B cell (primary cell): ENCODE results near the gene MCF2L. TPM values are rescaled to one million over a fixed set of nuclear protein-coding genes. Genes with fewer than 3 reads are reported as not detected.

Source experiments
- ATAC-seq: fragments of 200-7000 bp; cut with Tn5 transposase; one replicate; pipeline ENCODE4 v1.10.0; 2021; ENCODE audit warnings: low read depth, mild to moderate bottlenecking, moderate number of reproducible peaks, moderate library complexity
- CTCF ChIA-PET: fragments of 350-600 bp; sonication (Branson Sonifier 250); formaldehyde crosslinking; loops from one replicate; lab custom pipeline; 2021; ENCODE audit warnings: antibody characterized with exemption, inconsistent platforms; lab: Charles Lee
- POLR2A ChIA-PET: fragments of 350-600 bp; sonication (Branson Sonifier 250); formaldehyde crosslinking; loops from one replicate; lab custom pipeline; 2021; ENCODE audit warnings: antibody characterized with exemption; lab: Charles Lee
- DNase-seq: peaks from one replicate; pipeline ENCODE4 v3.0.0; 2013
- H2AFZ ChIP-seq: 2 replicates; pipeline ENCODE4 v1.6.1; 2012; ENCODE audit warnings: mild to moderate bottlenecking, low read depth, low read length; ENCODE audit not compliant: insufficient read depth, poor library complexity, severe bottlenecking
- H3K27ac ChIP-seq, 2 donors: 1 replicate in 1 of 2; 2 replicates in 1 of 2; pipeline ENCODE4 v1.5.1; 2012 to 2013; ENCODE audit warnings: low read length in 2 of 2, mild to moderate bottlenecking in 2 of 2, moderate library complexity in 1 of 2
- H3K27me3 ChIP-seq, 4 experiments: fragments of 200-600 bp in 1 of 4; sonication (generic) in 1 of 4; replicated peaks in 1 of 4; 1 replicate in 2 of 4; 2 replicates in 2 of 4; pipeline versions ENCODE4 v1.6.1 to v1.7.0; 2013 to 2016; ENCODE audit warnings: low read length in 3 of 4, mild to moderate bottlenecking in 2 of 4, mixed read lengths in 1 of 4, moderate library complexity in 1 of 4; ENCODE audit not compliant: insufficient read depth in 4 of 4, control insufficient read depth in 3 of 4; ENCODE audit errors: control extremely low read depth in 1 of 4
- H3K36me3 ChIP-seq, 2 experiments: replicated peaks in 1 of 2; 1 replicate in 1 of 2; 2 replicates in 1 of 2; pipeline versions ENCODE4 v1.6.1 to v1.7.1; 2013; ENCODE audit warnings: low read length in 1 of 2; ENCODE audit not compliant: insufficient read depth in 2 of 2, control insufficient read depth in 1 of 2; ENCODE audit errors: control extremely low read depth in 1 of 2, extremely low read depth in 1 of 2
- H3K4me1 ChIP-seq, 2 donors: fragments of 200-600 bp in 1 of 2; sonication (generic) in 1 of 2; 1 replicate in 1 of 2; 2 replicates in 1 of 2; pipeline versions ENCODE4 v1.5.1 to v1.6.1; 2013 to 2017; ENCODE audit warnings: low read length in 2 of 2; ENCODE audit not compliant: control insufficient read depth in 2 of 2, insufficient read depth in 2 of 2
- H3K4me2 ChIP-seq: replicated peaks from 2 replicates; pipeline ENCODE3; 2012; ENCODE audit warnings: mild to moderate bottlenecking, low read depth, low read length; ENCODE audit not compliant: poor library complexity, severe bottlenecking
- H3K4me3 ChIP-seq, 5 experiments: fragments of 200-600 bp in 1 of 5; sonication (generic) in 1 of 5; 1 replicate in 3 of 5; 2 replicates in 2 of 5; pipeline versions ENCODE4 v1.5.1 to v1.7.0; 2011 to 2016; ENCODE audit warnings: low read length in 4 of 5, mild to moderate bottlenecking in 4 of 5, low read depth in 2 of 5, control low read depth in 1 of 5, moderate library complexity in 1 of 5; ENCODE audit not compliant: insufficient read depth in 1 of 5; ENCODE audit errors: control extremely low read depth in 1 of 5, extremely low read depth in 1 of 5
- H3K79me2 ChIP-seq: fragments of 200-600 bp; sonication (generic); one replicate; pipeline ENCODE4 v1.6.0; 2016; ENCODE audit warnings: low read length; ENCODE audit not compliant: control insufficient read depth, insufficient read depth
- H3K9ac ChIP-seq: fragments of 200-600 bp; sonication (generic); 2 replicates; pipeline ENCODE4 v1.6.1; 2017; ENCODE audit warnings: mild to moderate bottlenecking, low read length, moderate library complexity
- H3K9me3 ChIP-seq, 3 donors: one replicate each; pipeline versions ENCODE4 v1.6.1 to v1.7.1; 2013; ENCODE audit warnings: low read length in 2 of 3; ENCODE audit not compliant: control insufficient read depth in 2 of 3, insufficient read depth in 1 of 3; ENCODE audit errors: control extremely low read depth in 1 of 3
- H4K20me1 ChIP-seq: 2 replicates; pipeline ENCODE4 v1.6.0; 2012; ENCODE audit warnings: mild to moderate bottlenecking, low read length; ENCODE audit not compliant: insufficient read depth, control insufficient read depth, poor library complexity, severe bottlenecking
- H3K27ac Mint-ChIP-seq: one replicate; pipeline ENCODE4 v1.8.0; 2021; ENCODE audit warnings: mixed read lengths
- H3K27me3 Mint-ChIP-seq: one replicate; pipeline ENCODE4 v1.8.0; 2021; ENCODE audit warnings: mixed read lengths
- H3K4me1 Mint-ChIP-seq: one replicate; pipeline ENCODE4 v1.8.0; 2021; ENCODE audit warnings: mixed read lengths
- H3K4me3 Mint-ChIP-seq: one replicate; pipeline ENCODE4 v1.8.0; 2021; ENCODE audit warnings: mixed read lengths
- H3K9me3 Mint-ChIP-seq: one replicate; pipeline ENCODE4 v1.8.0; 2022; ENCODE audit warnings: mixed read lengths; ENCODE audit not compliant: insufficient read depth
- EZH2 ChIP-seq: IDR thresholded peaks from 2 replicates; pipeline ENCODE4 v1.6.1; 2012; ENCODE audit warnings: borderline replicate concordance, low read depth, mild to moderate bottlenecking, moderate library complexity, low read length; ENCODE audit not compliant: insufficient read depth, poor library complexity, severe bottlenecking
- WGBS: methylation state at CpG from one replicate; pipeline ENCODE4 v1.1.5; 2013; ENCODE audit warnings: missing lambda C conversion rate; ENCODE audit not compliant: insufficient coverage; 5-methylcytosine and 5-hydroxymethylcytosine counted together
- intact Hi-C: fragments of 100-400 bp; cut with micrococcal nuclease; formaldehyde crosslinking; loops from one replicate; pipeline ENCODE4 v1.10.0; 2022
- polyA plus RNA-seq: library from polyadenylated mRNA; depleted of rRNA; stranded (reverse); fragments of >200 nt; gene quantifications from 2 replicates; pipeline ENCODE4 v1.2.3, GENCODE V29; 2012
- total RNA-seq, 2 donors: library from RNA; stranded (reverse); fragments of 120-200 nt in 1 of 2; gene quantifications; 1 replicate in 1 of 2; 2 replicates in 1 of 2; pipeline versions ENCODE4 v1.2.3 to v1.2.4, GENCODE V29; 2013 to 2022
- TF ChIP-seq, protein P1 (sequence below): fragments of 200-600 bp; IDR thresholded peaks from one replicate; pipeline ENCODE4 v1.8.0; 2022; ENCODE audit warnings: antibody characterized with exemption, mild to moderate bottlenecking

The MCF2L gene
- total and polyA plus RNA-seq, 2 donors (not counting 1 experiment from before 2014, with no cell fraction given) = 3.7 to 8.2 TPM

DNA sequence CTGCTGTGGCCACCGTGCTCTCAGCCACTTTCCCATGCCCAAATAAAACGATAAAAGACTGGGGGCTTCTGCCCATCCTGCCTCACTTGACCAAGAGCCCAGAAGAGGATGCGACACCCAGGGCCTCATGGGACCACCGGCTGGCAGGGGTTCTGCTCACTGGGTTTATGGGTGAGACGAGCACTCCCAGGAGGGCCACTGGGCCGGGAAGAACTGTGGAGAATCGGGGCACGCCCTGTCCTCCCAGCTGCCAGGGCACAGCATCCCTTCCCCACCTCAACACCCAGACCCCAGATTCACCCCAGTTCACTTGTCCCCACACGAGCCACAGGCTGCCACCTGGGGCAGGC is 148.9 kb downstream of the MCF2L start:
- no peak for TF ChIP-seq EZH2
- TF ChIP-seq, protein P1, sequence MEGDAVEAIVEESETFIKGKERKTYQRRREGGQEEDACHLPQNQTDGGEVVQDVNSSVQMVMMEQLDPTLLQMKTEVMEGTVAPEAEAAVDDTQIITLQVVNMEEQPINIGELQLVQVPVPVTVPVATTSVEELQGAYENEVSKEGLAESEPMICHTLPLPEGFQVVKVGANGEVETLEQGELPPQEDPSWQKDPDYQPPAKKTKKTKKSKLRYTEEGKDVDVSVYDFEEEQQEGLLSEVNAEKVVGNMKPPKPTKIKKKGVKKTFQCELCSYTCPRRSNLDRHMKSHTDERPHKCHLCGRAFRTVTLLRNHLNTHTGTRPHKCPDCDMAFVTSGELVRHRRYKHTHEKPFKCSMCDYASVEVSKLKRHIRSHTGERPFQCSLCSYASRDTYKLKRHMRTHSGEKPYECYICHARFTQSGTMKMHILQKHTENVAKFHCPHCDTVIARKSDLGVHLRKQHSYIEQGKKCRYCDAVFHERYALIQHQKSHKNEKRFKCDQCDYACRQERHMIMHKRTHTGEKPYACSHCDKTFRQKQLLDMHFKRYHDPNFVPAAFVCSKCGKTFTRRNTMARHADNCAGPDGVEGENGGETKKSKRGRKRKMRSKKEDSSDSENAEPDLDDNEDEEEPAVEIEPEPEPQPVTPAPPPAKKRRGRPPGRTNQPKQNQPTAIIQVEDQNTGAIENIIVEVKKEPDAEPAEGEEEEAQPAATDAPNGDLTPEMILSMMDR = no peak
- H3K4me3 ChIP-seq = no peak overlapping the region
- no peak overlapping the region for H3K4me3 Mint-ChIP-seq
- no peaks in the 10 kb centered on the region for H3K79me2 ChIP-seq
- CTCF ChIA-PET = no interaction called here
- no peaks in the 10 kb centered on the region for H3K36me3 ChIP-seq
- H3K9me3 Mint-ChIP-seq = no peaks in the 10 kb centered on the region
- no peaks in the 10 kb centered on the region for H3K4me1 ChIP-seq
- 90% methylated on average over 6 of the region's 9 CpGs for WGBS
- ATAC-seq (no peak), DNase-seq (no peak)
- H3K27me3 ChIP-seq = peaks cover 0 to 2% (median 0%) of the 10 kb centered on the region in 4 experiments
- no peak overlapping the region for H2AFZ ChIP-seq
- H3K4me2 ChIP-seq = no peak overlapping the region
- no peak overlapping the region for H3K9ac ChIP-seq
- POLR2A ChIA-PET = no interaction called here
- intact Hi-C loops = no loop called here
- H3K27ac ChIP-seq = no peak overlapping the region
- peaks cover 4% of the 10 kb centered on the region for H3K27me3 Mint-ChIP-seq
- H3K4me1 Mint-ChIP-seq = no peaks in the 10 kb centered on the region
- H4K20me1 ChIP-seq = no peaks in the 10 kb centered on the region
- H3K27ac Mint-ChIP-seq = no peak overlapping the region
- peaks cover 0 to 5% (median 0%) of the 10 kb centered on the region in 3 donors for H3K9me3 ChIP-seq

- Mint-ChIP-seq H3K4me1 (no peaks in the 10 kb centered on the region), H3K9me3 (no peaks in the 10 kb centered on the region), H3K27ac (no peak overlapping the region), H3K27me3 (peaks cover 4% of the 10 kb centered on the region), H3K4me3 (no peak overlapping the region)
- Histone ChIP-seq H3K4me3 (no peak overlapping the region), H3K27me3 (no peaks in the 10 kb centered on the region), H3K36me3 (no peaks in the 10 kb centered on the region), H3K4me2 (no peak overlapping the region), H2AFZ (no peak overlapping the region), H3K9ac (no peak overlapping the region), H3K27ac (no peak overlapping the region), H3K9me3 (peaks cover 0 to 5% (median 0%) of the 10 kb centered on the region in 3 donors), H4K20me1 (no peaks in the 10 kb centered on the region), H3K4me1 (no peaks in the 10 kb centered on the region), H3K79me2 (no peaks in the 10 kb centered on the region)
- intact Hi-C loops = no loop called here
- WGBS = 95% methylated on average over 40 of the region's 42 CpGs
- POLR2A ChIA-PET = no interaction called here
- DNase-seq (no peak), ATAC-seq (no peak)
- no peak for TF ChIP-seq EZH2
- TF ChIP-seq, protein P1 = no peak
- CTCF ChIA-PET = no interaction called here
Measured at GRCh38 chr13:113118261-113119021, 149.4 kb downstream of the MCF2L start.
